Fibroblast of gingiva (primary cell): ENCODE results near the gene LEPR.
A peak's percentile ranks its signal among the peaks of the same experiment; 100 is the strongest.
"Not testable (repeated sequence)": the region's sequence is repeated elsewhere in the genome, so short reads cannot be mapped to it uniquely, and the experiment has no call there.

Experiments
- DNase-seq: peaks from one replicate; pipeline ENCODE4 v3.0.0-alpha.2; 2011; ENCODE audit warnings: low read depth

Gene LEPR

DNA sequence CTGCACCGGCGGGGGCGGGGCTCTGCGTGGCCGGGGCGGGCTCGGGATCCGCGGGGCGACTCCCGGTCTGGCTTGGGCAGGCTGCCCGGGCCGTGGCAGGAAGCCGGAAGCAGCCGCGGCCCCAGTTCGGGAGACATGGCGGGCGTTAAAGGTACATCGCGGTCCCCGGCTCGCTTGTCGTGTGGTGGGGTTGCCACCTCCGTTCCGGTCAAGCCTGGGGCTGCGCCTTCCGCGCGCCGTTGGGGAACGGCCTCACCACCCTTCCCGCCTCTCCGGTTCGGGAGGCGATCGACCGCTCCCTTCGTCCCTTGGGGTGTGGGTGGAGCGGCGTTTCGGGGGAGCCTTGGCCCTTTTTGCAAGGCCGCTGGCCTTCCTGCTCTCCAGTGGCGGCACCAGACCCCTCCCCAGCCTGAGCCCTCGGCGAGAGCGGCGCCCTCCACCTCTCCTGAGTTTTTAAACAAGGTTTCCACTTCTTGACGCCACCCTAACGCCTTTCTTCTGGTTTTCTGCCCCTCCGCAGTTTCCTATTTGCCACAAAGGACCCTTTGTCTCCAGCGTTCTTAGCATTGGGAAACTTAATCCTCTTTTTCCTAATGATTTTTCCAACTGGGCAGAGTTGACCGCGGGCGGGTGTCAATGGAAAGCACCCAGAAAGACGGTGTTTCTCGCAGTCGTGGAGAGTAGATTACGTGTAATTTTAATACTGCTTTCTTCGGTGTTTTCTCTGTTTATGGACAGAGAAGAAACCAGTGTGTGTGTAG is at the start of gene LEPR, which contains the start of gene LEPROT:
TSS of gene LEPR (plus strand) at position 79 of the 761 bp plus-strand sequence. CDS start 144,898 bp downstream, outside the sequence.
TSS of gene LEPROT (plus strand) at position 79 of the 761 bp plus-strand sequence. CDS start at position 136, 57 bp downstream.
- no peak for DNase-seq

- no peak for DNase-seq
Observed at GRCh38 chr1:65371544-65371943, 48.9 kb upstream of the LEPR start.

GRCh38 chr1:65372557-65372956 is 47.9 kb upstream of the LEPR start:
- DNase-seq, result peak; percentile 26

DNA sequence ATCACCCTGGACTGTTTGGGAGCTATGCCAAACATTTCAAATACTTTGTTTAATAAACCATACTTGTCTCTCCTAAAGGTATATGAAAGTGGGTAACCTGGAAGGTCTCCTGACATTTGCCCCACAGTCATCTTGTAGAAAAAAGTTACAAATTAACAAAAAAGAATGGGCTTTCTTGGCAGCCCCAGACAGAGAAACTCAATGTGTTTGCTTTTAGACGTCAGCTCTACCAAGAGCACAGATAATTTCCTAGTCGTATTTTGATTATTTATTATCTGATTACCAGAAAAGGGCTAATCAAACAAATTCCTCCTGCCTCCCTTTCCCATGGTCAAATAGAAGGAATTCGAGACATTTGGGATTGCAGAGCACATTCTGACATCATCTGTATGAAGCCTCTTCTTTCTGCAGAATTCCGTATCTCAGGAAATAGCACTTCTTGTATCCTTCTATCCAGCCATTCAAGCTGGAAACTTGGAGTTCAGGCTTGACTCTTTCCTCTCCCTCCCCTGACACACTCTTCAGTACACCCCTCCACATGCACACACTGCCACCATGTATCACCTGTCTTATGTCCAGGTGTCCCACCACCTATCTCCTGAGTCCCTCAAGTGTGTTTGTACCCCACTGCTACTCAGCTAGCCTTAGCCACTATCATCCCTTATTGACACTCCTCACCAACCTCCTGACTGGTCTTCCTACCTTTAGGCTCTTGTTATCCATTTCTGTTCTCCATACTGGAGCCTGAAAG is 42.8 kb upstream of the LEPR start:
- DNase-seq, result no peak

GRCh38 chr1:65378247-65378946 is 42.1 kb upstream of the LEPR start:
- DNase-seq, result no peak

GRCh38 chr1:65384426-65384825 is 36.0 kb upstream of the LEPR start:
- DNase-seq, result not testable (repeated sequence)

DNA sequence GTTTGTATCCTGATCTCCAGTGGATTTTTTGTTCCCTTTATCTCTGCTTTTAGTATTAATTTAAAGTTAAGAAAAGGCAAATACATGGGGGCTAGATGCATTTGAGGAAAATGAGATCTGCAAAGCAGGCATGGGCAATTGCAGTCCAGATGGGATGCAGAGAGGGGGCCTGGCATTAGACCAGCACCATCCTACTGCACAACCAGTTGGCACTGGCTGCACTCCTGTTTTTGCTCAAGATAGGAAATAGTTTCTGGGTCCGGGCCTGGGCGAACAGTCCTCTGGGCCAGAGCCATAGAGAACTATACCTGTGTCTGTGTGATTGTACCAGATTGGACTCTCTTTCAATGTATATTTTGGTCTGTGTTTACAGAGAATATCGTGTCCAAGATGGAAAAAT is 34.0 kb upstream of the LEPR start:
- DNase-seq, result no peak

GRCh38 chr1:65387821-65388220 is 32.6 kb upstream of the LEPR start:
- no peak for DNase-seq

DNA sequence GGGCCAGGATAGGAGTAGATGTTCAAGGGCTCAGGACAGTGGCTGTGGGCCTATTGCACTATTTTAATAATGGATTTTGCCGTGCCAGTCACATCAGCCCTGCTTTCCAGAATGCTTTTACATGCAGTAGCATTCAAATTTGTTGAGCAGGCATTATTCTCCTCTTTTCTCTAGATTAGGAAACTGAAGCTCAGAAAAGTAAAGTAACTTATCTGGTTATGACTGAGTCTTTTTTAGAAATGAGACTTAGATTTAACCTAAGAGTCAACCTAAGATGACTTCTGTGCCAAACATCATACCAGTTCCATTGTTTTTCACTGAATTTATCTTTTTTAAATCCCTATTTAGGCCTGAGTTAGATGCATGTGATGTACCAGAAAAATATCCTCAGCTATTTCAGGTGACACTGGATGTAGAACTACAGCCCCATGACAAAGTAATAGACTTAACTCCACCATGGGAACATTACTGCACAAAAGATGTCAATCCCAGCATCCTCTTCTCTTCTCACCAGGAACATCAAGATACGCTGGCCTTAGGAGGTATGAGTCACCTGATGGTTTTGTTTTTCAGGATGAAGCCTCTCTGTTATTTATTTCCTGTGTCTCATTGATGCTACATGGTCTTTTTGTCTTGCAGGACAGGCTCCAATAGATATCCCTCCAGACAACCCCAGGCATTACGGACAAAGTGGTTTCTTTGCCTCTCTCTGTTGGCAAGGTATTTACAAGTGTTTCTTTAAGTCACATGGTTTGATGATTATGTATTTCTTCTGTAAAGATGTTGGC is 31.4 kb upstream of the LEPR start:
- DNase-seq, result no peak

DNA sequence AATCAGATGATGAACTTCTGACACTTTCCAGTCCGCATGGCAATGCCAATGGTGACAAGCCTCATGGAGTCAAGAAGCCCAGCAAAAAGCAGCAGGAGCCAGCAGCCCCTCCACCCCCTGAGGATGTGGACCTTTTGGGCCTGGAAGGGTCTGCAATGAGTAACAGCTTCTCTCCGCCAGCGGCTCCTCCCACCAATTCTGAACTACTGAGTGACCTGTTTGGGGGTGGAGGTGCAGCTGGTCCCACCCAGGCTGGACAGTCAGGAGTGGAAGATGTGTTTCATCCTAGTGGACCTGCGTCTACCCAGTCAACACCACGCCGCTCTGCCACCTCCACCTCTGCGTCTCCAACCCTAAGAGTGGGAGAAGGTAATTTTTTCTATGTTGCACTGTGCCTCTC is 28.0 kb upstream of the LEPR start:
- no peak for DNase-seq

DNA sequence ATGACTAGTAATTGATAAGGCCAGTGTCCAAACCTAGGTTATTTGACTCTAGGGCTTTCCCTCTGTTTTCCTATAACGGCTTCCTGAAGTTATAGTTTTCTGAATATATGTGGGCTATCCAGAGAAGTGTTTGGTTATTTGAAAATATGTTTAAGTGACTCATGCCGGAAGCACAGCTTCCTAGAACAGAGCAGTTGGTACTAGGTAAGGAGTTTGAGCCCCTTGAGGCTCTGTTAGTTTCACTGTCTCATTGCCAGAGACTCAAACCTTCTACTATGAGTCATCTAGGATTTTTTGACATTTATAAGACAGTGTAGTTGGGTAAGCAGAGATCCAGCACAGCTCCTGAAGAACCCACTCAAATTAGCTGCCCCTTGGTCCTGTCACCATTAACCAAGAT is 27.1 kb upstream of the LEPR start:
- DNase-seq, result peak; percentile 22

- no peak for DNase-seq
Observed at GRCh38 chr1:65393928-65394327, 26.5 kb upstream of the LEPR start.

DNA sequence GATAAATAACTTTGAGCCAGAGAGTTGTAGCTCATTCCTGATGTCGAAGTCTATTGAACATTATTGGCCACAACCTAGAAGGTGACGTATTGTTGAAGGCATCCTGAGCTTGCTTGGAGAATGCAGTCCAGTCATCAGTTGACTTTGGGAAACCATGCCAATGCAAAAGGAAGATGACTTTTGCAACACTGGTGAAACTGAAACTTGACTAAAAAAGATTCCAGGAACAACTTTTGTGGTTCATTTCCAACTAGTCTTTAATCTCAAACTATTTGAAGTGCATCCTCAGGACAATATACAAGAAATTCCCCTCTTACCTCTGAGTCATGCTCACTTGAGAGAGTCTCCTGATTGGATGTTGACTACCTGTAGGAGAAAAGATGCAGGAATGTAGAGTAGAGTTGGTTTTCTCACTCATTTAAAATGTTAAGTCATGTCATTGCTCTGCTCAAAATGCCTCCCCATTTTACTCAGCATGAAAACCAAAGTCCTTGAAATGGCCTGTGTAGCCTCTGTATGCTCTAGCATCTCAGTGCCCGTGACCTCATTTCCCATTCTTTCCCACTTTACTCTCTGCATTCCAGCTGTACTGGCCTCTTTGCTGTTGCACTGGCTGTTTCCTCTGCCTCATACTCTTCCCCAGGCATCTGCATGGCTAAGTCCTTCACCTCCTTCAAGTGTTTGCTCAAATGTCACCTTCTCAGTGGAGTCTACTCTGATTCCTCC is 24.4 kb upstream of the LEPR start:
- peak; percentile 65 for DNase-seq

DNA sequence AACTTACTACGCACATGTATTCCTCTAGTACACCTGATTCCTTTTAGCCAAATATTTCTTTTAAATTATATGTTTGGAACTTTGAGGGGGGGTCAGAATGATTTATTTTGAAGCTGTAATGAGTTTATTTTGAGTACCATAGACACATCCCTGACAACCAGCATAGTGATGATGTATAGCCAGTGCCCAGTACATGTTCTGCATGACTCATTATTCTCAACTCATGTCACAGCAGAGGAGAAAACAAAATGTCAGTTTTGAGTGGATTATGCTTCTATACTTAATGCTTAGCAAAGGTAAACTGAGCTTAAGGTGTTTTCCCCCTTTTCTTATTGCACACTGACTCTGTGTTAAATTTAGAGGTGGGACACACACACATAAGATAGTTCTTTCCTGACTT is 22.4 kb upstream of the LEPR start:
- DNase-seq, result no peak

GRCh38 chr1:65399003-65399402 is 21.5 kb upstream of the LEPR start:
- no peak for DNase-seq

DNA sequence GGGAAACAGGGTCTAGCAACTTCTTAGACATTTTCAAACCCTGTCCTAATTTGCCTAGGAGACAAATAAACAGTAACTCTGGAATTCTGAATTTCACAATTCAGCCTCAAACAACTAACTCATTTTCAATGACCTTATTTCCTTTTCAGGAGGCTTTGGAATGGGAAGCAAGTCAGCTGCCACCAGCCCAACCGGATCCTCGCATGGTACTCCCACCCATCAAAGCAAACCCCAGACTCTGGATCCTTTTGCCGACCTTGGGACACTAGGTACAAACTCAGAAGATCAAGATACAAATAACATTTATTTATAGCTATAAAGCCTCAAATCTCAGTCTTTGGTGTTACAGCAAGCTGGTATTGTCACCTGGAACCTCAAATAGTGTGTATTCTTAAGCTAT is 18.9 kb upstream of the LEPR start:
- DNase-seq, result no peak

DNA sequence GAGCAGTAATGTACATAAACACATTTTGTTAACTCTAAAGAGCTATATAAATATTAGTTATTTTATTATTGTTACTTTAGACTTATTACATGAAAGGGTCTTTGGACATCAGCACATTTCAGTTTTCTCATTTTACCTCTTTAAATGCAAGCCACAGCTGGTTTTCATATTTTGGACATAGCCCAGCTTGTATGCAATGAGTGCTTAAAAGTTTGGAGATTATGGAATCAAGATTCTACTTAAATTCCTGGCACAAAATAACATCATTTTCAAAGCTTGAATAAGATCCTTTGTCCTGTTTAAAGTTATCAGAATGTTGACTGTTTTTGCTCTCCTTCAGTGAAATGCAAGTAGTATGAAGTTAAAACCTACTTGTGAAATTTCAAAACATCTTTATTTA is 15.5 kb upstream of the LEPR start:
- DNase-seq, result no peak

DNA sequence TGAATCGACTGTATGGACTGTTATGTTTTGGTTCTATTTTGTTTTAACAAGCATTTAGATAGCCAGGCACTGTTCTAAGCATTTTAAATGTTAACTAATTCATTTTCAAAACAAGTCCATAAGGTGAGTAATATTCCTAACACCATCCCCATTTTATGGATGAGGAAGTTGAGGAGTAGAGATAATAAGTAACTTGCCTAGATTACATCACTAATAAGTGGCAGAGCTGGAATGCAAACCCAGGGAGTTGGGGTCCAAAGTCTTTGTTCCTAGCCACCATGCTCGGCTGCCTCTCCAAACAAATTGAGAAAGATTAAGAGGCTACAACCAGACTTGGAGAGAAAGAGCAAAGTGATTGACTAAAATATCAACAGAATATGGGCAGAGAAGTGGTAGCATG is 12.6 kb upstream of the LEPR start:
- DNase-seq, result no peak

DNA sequence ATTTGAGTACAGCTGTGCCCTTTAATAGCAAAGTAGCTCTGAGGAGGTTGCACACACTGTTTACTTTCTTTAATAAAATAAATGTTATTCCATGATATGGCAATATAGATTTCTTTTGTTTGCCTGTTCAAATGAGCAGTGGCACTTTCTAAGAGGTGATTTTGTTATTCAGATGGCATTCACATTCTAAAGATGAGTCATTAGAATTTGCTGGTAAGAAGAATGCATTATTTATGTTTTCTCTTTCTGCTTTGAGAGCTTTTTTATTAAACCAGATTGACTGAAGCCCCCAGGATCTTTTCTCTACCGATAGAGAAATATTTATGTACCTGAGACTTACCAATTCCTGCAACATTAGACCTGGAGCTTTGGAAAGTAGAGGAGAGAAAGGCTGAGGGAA is 11.2 kb upstream of the LEPR start:
- DNase-seq, result no peak

GRCh38 chr1:65409816-65410326 is 10.6 kb upstream of the LEPR start:
- no peak for DNase-seq
